ENCODE data around the gene SH3RF3.

SH3RF3 gene

GRCh38 chr2:109229094-109229675, 100.2 kb downstream of the SH3RF3 start:
- no peak for TF ChIP-seq SUZ12 (IDR thresholded peaks at IDR 0.05; ENCODE audit: extremely low read depth, insufficient read depth, insufficient read length)
- no peaks in the 10 kb centered on the region for H3K4me1 ChIP-seq (ENCODE audit: insufficient read depth, insufficient read length)
- no peak overlapping the region for H3K4me3 ChIP-seq (ENCODE audit: insufficient read length, low read depth)
- no peak overlapping the region for H3K9ac ChIP-seq (ENCODE audit: insufficient read length, low read depth)
- DNase-seq (ENCODE audit: low read depth, low spot score), result no peak
- peaks cover 7% of the 10 kb centered on the region; the same call in 1 of the 2 replicates for H3K9me3 ChIP-seq (ENCODE audit: insufficient read depth, low read length)
- H3K36me3 ChIP-seq (ENCODE audit: insufficient read depth, insufficient read length, low read length), result no peaks in the 10 kb centered on the region
- no peaks in the 10 kb centered on the region for H3K27me3 ChIP-seq (ENCODE audit: insufficient read depth, insufficient read length)

- Histone ChIP-seq H3K4me3 (ENCODE audit: insufficient read length, low read depth) (no peak overlapping the region), H3K36me3 (ENCODE audit: insufficient read depth, insufficient read length, low read length) (no peaks in the 10 kb centered on the region), H3K27me3 (ENCODE audit: insufficient read depth, insufficient read length) (no peaks in the 10 kb centered on the region), H3K9ac (ENCODE audit: insufficient read length, low read depth) (no peak overlapping the region), H3K9me3 (ENCODE audit: insufficient read depth, low read length) (peaks cover 11% of the 10 kb centered on the region; the same call in 1 of the 2 replicates), H3K4me1 (ENCODE audit: insufficient read depth, insufficient read length) (no peaks in the 10 kb centered on the region)
- TF ChIP-seq ZNF274 (IDR thresholded peaks at IDR 0.05; ENCODE audit: low read depth, low read length), result no peak
- no peak for TF ChIP-seq YY1 (IDR thresholded peaks at IDR 0.05; ENCODE audit: insufficient read depth, insufficient read length)
- no peak for DNase-seq (ENCODE audit: low read depth, low spot score)
Observed at GRCh38 chr2:109230941-109231420, 102.0 kb downstream of the SH3RF3 start.

GRCh38 chr2:109231428-109231827, 102.4 kb downstream of the SH3RF3 start:
- Histone ChIP-seq H3K36me3 (ENCODE audit: insufficient read depth, insufficient read length, low read length) (no peaks in the 10 kb centered on the region), H3K9me3 (ENCODE audit: insufficient read depth, low read length) (peaks cover 11% of the 10 kb centered on the region; the same call in 1 of the 2 replicates), H3K27me3 (ENCODE audit: insufficient read depth, insufficient read length) (no peaks in the 10 kb centered on the region), H3K4me3 (ENCODE audit: insufficient read length, low read depth) (no peak overlapping the region), H3K4me1 (ENCODE audit: insufficient read depth, insufficient read length) (no peaks in the 10 kb centered on the region), H3K9ac (ENCODE audit: insufficient read length, low read depth) (no peak overlapping the region)
- TF ChIP-seq YY1 (IDR thresholded peaks at IDR 0.05; ENCODE audit: insufficient read depth, insufficient read length) (no peak), ZNF274 (IDR thresholded peaks at IDR 0.05; ENCODE audit: low read depth, low read length) (no peak), SUZ12 (IDR thresholded peaks at IDR 0.05; ENCODE audit: extremely low read depth, insufficient read depth, insufficient read length) (no peak)
- DNase-seq (ENCODE audit: low read depth, low spot score), result no peak

- no peaks in the 10 kb centered on the region for H3K27me3 ChIP-seq (ENCODE audit: insufficient read depth, insufficient read length)
- peaks cover 11% of the 10 kb centered on the region; the same call in 1 of the 2 replicates for H3K9me3 ChIP-seq (ENCODE audit: insufficient read depth, low read length)
- no peak for DNase-seq (ENCODE audit: low read depth, low spot score)
- no peak overlapping the region for H3K4me3 ChIP-seq (ENCODE audit: insufficient read length, low read depth)
- no peak overlapping the region for H3K9ac ChIP-seq (ENCODE audit: insufficient read length, low read depth)
- H3K36me3 ChIP-seq (ENCODE audit: insufficient read depth, insufficient read length, low read length), result no peaks in the 10 kb centered on the region
- TF ChIP-seq ZNF274 (IDR thresholded peaks at IDR 0.05; ENCODE audit: low read depth, low read length), result no peak
- TF ChIP-seq SUZ12 (IDR thresholded peaks at IDR 0.05; ENCODE audit: extremely low read depth, insufficient read depth, insufficient read length), result no peak
- no peak for TF ChIP-seq YY1 (IDR thresholded peaks at IDR 0.05; ENCODE audit: insufficient read depth, insufficient read length)
- no peaks in the 10 kb centered on the region for H3K4me1 ChIP-seq (ENCODE audit: insufficient read depth, insufficient read length)
Observed at GRCh38 chr2:109231996-109232705, 103.1 kb downstream of the SH3RF3 start.

GRCh38 chr2:109232909-109233308, 103.9 kb downstream of the SH3RF3 start:
- no peaks in the 10 kb centered on the region for H3K27me3 ChIP-seq (ENCODE audit: insufficient read depth, insufficient read length)
- TF ChIP-seq ZNF274 (IDR thresholded peaks at IDR 0.05; ENCODE audit: low read depth, low read length), result no peak
- no peak for TF ChIP-seq SUZ12 (IDR thresholded peaks at IDR 0.05; ENCODE audit: extremely low read depth, insufficient read depth, insufficient read length)
- no peak for TF ChIP-seq YY1 (IDR thresholded peaks at IDR 0.05; ENCODE audit: insufficient read depth, insufficient read length)
- H3K4me3 ChIP-seq (ENCODE audit: insufficient read length, low read depth), result no peak overlapping the region
- H3K4me1 ChIP-seq (ENCODE audit: insufficient read depth, insufficient read length), result no peaks in the 10 kb centered on the region
- H3K9ac ChIP-seq (ENCODE audit: insufficient read length, low read depth), result no peak overlapping the region
- DNase-seq (ENCODE audit: low read depth, low spot score), result no peak
- peaks cover 11% of the 10 kb centered on the region; the same call in 1 of the 2 replicates for H3K9me3 ChIP-seq (ENCODE audit: insufficient read depth, low read length)
- no peaks in the 10 kb centered on the region for H3K36me3 ChIP-seq (ENCODE audit: insufficient read depth, insufficient read length, low read length)

GRCh38 chr2:109233643-109234042, 104.6 kb downstream of the SH3RF3 start:
- H3K4me1 ChIP-seq (ENCODE audit: insufficient read depth, insufficient read length), result no peaks in the 10 kb centered on the region
- no peak overlapping the region for H3K4me3 ChIP-seq (ENCODE audit: insufficient read length, low read depth)
- DNase-seq (ENCODE audit: low read depth, low spot score), result no peak
- TF ChIP-seq YY1 (IDR thresholded peaks at IDR 0.05; ENCODE audit: insufficient read depth, insufficient read length), result no peak
- TF ChIP-seq SUZ12 (IDR thresholded peaks at IDR 0.05; ENCODE audit: extremely low read depth, insufficient read depth, insufficient read length), result no peak
- TF ChIP-seq ZNF274 (IDR thresholded peaks at IDR 0.05; ENCODE audit: low read depth, low read length), result no peak
- no peaks in the 10 kb centered on the region for H3K27me3 ChIP-seq (ENCODE audit: insufficient read depth, insufficient read length)
- H3K36me3 ChIP-seq (ENCODE audit: insufficient read depth, insufficient read length, low read length), result no peaks in the 10 kb centered on the region
- H3K9me3 ChIP-seq (ENCODE audit: insufficient read depth, low read length), result peaks cover 11% of the 10 kb centered on the region; the same call in 1 of the 2 replicates
- no peak overlapping the region for H3K9ac ChIP-seq (ENCODE audit: insufficient read length, low read depth)

- no peak overlapping the region for H3K9ac ChIP-seq (ENCODE audit: insufficient read length, low read depth)
- no peaks in the 10 kb centered on the region for H3K27me3 ChIP-seq (ENCODE audit: insufficient read depth, insufficient read length)
- no peak for DNase-seq (ENCODE audit: low read depth, low spot score)
- no peak overlapping the region for H3K4me3 ChIP-seq (ENCODE audit: insufficient read length, low read depth)
- peaks cover 11% of the 10 kb centered on the region; the same call in 1 of the 2 replicates for H3K9me3 ChIP-seq (ENCODE audit: insufficient read depth, low read length)
- TF ChIP-seq YY1 (IDR thresholded peaks at IDR 0.05; ENCODE audit: insufficient read depth, insufficient read length), result no peak
- TF ChIP-seq SUZ12 (IDR thresholded peaks at IDR 0.05; ENCODE audit: extremely low read depth, insufficient read depth, insufficient read length), result no peak
- TF ChIP-seq ZNF274 (IDR thresholded peaks at IDR 0.05; ENCODE audit: low read depth, low read length), result no peak
- no peaks in the 10 kb centered on the region for H3K4me1 ChIP-seq (ENCODE audit: insufficient read depth, insufficient read length)
- H3K36me3 ChIP-seq (ENCODE audit: insufficient read depth, insufficient read length, low read length), result no peaks in the 10 kb centered on the region
Observed at GRCh38 chr2:109234355-109234754, 105.3 kb downstream of the SH3RF3 start.

Data from NT2/D1 (cell line).